NCI-H345 (cell line): ENCODE data around the gene OR2V2.
"Not testable (repeated sequence)": the region's sequence is repeated elsewhere in the genome, so short reads cannot be mapped to it uniquely, and the experiment has no call there.

Source experiments
- DNase-seq: peaks from one replicate; lab custom pipeline; 2025; lab: John Stamatoyannopoulos, UW

Gene OR2V2

GRCh38 chr5:181146927-181147636 is at the start of gene OR2V2:
Gene OR2V2 (plus strand): TSS chr5:181147586. CDS start chr5:181154943, 7,357 bp downstream.
- DNase-seq, result not testable (repeated sequence)

GRCh38 chr5:181097759-181098491 is 49.5 kb upstream of the OR2V2 start:
- not testable (repeated sequence) for DNase-seq

DNA sequence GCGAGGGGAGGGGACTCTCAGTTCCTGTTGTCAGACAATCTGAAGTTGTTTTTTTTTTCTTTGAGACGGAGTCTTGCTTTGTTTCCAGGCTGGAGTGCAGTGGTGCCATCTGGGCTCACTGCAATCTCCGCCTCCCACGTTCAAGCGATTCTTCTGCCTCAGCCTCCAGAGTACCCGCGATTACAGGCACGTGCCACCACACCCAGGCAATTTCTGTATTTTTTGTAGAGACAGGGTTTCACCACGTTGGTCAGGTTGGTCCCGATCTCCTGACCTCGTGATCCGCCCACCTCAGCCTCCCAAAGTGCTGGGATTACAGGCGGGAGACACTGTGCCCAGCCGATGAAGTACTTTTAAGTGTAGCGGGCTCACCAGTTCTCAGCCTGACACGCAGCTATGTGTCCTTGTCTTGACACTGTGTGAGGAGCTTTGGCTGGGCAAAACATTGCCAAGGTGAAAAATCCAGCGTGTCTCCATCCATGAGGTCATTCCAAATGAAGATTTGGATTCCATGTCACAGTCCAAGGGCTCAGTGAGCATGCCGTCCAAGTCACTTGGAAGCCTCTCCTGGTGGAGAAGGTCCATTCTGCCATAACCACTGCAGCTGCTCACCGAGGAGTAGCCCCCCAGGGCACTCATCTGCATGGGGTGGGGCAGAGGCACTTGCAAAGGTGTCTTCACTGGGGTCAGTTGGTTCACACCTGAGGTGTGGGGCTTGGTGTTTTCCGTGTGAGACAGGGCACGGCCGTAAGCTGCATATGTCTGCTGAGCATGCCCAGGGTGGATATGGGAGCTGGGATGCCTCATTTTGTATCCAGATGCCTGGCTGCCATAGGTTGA is 48.4 kb upstream of the OR2V2 start:
- DNase-seq, result no peak

GRCh38 chr5:181099602-181100086 is 47.7 kb upstream of the OR2V2 start:
- no peak for DNase-seq

DNA sequence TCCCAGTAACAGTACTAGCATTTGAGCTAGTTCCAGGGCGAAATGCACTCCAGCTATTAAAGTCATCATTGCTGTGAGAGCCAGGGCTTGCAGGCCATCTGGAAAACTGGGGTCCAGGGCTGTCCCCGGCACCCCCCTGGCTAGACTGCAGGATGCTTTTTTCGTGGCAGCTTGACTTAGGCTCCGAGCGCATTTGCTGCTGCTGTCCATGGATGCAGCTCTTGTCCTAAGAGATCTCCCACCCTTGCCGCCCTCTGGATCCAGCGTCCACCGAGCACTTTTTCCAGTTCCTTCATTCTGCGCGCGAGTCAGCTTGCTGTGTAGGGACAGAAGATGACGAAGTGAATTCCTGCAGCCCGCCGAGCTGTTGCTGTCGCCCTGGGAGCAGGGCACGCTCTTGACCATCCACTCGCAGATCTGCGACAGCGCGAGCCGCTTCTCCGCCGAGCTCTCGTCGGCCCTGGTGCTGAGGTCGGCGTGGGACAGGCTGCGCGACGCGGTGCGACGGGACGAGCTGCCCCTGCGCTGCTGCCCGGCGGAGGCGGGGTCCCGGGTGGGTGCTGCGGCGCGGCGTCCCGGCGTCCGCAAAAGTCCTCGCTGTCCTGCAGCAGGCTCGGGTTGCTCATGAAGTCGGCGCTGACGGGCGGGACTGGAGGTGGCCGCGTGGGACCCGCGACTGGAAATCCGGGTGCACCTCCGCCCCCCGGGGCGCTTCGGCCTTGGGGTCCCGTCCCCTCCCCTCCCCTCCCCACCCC is 47.1 kb upstream of the OR2V2 start:
- no peak for DNase-seq

DNA sequence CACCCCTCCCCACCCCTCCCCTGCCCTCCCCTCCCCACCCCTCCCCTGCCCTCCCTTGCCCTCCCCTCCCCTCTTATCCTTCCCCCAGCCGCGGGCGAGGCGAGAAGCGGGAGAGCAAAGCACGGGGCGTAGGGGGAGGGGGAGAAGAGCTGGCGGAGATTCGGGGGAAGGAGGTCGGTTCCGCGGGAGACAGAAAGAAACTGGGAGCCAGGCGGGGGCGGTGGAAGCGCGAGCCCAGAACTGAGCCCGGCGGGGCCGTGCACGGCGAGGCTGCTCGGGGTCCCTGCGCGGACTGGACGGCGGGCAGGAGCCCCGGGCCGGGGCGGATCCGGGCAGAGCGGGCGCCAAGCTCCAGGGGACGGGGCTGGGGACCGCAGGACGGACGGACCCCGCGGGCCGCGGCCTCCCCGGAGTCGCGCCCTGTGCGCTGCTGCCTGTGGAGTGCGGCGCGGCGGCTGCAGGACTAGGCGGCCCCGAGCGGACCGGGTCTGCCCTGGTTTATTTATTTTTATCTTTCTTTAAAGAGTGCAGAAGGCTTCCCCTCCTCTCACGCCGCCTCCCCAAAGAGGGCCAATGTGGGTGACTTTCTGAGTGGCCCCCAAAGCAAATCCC is 46.2 kb upstream of the OR2V2 start:
- DNase-seq, result not testable (repeated sequence)

- not testable (repeated sequence) for DNase-seq
These were observed 45.3 kb upstream of the OR2V2 start for GRCh38 chr5:181101930-181102674.

DNA sequence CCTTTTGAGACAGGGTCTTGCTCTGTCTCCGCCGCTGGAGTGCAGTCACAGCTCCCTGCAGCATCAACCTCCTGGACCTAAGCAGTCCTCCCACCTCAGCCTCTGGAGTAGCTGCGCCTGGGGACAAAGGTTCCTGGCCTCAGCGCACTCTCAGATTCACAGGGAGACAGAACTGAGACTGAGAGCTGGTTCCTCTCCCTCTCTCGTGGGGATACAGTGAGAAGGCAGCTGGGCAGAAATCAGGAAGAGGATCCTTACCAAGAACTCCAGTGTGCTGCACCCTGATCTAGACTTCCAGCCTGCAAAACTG is 43.2 kb upstream of the OR2V2 start:
- DNase-seq, result not testable (repeated sequence)

- not testable (repeated sequence) for DNase-seq
These were observed 42.6 kb upstream of the OR2V2 start for GRCh38 chr5:181104606-181105390.

- no peak for DNase-seq
These were observed 41.9 kb upstream of the OR2V2 start for GRCh38 chr5:181105391-181106025.

DNA sequence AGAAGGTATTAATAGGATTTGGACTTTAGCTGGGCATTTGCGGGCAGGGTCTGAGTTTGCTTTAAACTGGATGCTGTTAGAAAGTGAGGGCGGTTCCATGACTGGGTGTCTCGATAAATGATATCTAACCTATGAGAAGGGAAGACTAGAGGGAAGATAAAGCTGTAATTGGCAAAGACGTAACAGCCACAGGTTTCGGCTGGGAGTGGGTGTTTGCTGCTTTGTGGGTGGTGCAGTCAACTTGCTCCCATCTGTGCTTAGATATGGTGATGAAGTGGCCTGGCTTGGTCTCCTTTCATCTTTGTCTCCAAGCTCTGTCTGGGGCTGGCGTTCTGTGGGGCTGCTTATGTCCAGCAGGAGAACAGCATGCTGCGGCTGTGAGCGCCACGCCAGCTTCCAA is 39.7 kb upstream of the OR2V2 start:
- DNase-seq, result no peak

- DNase-seq, result no peak
These were observed 38.7 kb upstream of the OR2V2 start for GRCh38 chr5:181108578-181109165.

- no peak for DNase-seq
These were observed 37.8 kb upstream of the OR2V2 start for GRCh38 chr5:181109489-181110013.

DNA sequence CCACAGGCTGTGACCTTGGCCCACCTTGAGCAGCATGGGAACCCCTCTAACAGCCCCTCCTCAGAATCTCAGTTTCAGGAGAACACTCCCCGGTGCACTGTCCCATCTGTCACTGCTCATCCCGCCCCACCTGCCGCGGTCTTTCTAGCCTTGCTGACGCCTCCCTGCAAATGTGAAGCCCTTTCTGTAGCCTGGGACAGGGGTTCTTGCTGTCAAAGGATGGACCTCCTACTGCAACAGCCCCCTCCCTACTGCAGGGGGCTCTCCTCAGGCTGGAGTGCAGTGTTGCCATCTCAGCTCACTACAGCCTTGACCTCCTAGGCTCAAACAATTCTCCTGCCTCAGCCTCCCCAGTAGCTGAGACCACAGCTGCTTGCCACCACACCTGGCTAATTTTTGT is 36.4 kb upstream of the OR2V2 start:
- DNase-seq, result no peak

DNA sequence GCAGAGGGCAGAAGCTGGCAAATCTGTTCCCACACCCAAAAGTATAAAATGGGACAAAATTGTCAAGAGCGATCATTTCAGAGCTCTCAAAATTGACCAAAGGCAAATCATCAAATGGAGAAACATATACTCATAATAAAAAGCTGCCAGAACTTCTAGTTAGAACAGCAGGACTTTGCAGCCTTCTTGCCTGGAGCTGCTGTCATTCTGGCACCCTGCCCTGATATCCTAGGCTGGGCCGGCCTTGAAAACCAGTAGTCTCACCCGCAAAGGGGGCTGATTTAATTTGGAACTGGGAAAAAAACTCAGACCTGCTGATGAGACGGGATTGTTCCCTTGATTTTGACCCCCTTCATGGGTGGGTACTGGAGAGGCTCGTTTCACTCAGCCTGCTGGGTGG is 34.9 kb upstream of the OR2V2 start:
- DNase-seq, result no peak

- not testable (repeated sequence) for DNase-seq
These were observed 33.8 kb upstream of the OR2V2 start for GRCh38 chr5:181113572-181113971.

DNA sequence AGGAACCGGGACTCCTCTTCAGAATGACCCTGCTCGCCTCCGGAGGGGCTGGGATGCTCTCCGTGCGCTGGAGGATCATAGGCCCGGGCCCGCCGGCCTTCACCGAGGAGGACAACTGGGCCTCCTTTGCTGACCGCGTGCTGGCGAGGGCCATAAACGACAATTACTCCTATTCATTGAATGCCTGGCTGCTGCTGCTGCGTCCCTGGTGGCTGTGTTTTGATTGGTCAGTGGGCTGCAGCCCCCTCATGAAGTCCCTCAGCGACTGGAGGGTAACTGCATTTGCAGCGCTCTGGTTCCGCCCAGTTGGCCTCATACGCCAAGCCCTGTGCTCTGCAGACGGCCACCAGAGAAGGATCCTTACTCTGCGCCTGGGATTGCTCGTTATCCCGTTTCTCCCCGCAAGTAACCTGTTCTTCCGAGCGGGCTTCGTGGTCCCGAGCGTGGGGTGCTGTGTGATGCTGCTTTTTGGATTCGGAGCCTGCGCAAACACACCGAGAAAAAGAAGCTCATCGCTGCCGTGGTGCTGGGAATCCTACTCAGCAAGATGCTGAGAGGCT is 33.0 kb upstream of the OR2V2 start:
- no peak for DNase-seq
